Right lobe of liver (tissue), 4 donors: ENCODE measurements around the gene PAGE4.

Experiments
- POLR2A ChIP-seq: fragments of 450-650 bp; IDR thresholded peaks from one replicate; pipeline ENCODE4 v1.6.1; 2017; ENCODE audit warnings: antibody characterized with exemption, mild to moderate bottlenecking
- TF ChIP-seq, protein P1 (sequence below), 4 donors: fragments of 200-600 bp in 3 of 4; fragments of 450-650 bp in 1 of 4; IDR thresholded peaks; one replicate each; pipeline versions ENCODE4 v1.5.1 to v1.8.0; 2016 to 2022; ENCODE audit warnings: antibody characterized with exemption in 4 of 4, mild to moderate bottlenecking in 2 of 4
- donor health status: DM: no; HTN: no; CAD: no.
- donor health status: DM: no; HTN: no; CAD: no.
- donor health status: DM: no; HTN: yes; CAD: no.

DNA sequence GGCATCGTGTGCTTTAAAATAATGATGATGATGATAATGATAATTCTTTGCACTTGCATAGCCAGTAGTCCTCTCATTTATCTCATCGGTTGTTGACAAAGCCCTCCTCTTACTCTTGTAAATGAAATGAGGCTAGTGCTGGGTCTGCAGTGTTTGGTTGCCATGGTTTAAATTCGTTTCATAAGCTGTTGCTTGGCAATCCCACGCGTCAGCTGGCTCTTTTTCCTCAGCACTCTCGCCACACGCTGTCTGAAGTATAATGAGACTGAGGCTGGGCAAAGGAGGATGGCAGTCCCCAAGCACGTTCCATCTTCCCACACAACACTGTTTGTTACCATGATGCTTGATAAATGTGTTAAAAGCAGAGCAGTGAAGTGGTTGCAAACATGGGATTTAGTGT is 15.5 kb downstream of the PAGE4 start:
- TF ChIP-seq POLR2A: no peak
- TF ChIP-seq, protein P1, sequence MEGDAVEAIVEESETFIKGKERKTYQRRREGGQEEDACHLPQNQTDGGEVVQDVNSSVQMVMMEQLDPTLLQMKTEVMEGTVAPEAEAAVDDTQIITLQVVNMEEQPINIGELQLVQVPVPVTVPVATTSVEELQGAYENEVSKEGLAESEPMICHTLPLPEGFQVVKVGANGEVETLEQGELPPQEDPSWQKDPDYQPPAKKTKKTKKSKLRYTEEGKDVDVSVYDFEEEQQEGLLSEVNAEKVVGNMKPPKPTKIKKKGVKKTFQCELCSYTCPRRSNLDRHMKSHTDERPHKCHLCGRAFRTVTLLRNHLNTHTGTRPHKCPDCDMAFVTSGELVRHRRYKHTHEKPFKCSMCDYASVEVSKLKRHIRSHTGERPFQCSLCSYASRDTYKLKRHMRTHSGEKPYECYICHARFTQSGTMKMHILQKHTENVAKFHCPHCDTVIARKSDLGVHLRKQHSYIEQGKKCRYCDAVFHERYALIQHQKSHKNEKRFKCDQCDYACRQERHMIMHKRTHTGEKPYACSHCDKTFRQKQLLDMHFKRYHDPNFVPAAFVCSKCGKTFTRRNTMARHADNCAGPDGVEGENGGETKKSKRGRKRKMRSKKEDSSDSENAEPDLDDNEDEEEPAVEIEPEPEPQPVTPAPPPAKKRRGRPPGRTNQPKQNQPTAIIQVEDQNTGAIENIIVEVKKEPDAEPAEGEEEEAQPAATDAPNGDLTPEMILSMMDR (IDR thresholded peaks at IDR 0.05): no peak
